ENCODE measurements around the gene AFF1. TPM values are rescaled to one million over a fixed set of nuclear protein-coding genes. Genes with fewer than 3 reads are reported as not detected.
"Not testable (repeated sequence)": the region's sequence is repeated elsewhere in the genome, so short reads cannot be mapped to it uniquely, and the experiment has no call there.

The AFF1 gene
- polyA plus RNA-seq, 10 donors, result 15.5 to 31.3 (median 22.0) TPM

DNA sequence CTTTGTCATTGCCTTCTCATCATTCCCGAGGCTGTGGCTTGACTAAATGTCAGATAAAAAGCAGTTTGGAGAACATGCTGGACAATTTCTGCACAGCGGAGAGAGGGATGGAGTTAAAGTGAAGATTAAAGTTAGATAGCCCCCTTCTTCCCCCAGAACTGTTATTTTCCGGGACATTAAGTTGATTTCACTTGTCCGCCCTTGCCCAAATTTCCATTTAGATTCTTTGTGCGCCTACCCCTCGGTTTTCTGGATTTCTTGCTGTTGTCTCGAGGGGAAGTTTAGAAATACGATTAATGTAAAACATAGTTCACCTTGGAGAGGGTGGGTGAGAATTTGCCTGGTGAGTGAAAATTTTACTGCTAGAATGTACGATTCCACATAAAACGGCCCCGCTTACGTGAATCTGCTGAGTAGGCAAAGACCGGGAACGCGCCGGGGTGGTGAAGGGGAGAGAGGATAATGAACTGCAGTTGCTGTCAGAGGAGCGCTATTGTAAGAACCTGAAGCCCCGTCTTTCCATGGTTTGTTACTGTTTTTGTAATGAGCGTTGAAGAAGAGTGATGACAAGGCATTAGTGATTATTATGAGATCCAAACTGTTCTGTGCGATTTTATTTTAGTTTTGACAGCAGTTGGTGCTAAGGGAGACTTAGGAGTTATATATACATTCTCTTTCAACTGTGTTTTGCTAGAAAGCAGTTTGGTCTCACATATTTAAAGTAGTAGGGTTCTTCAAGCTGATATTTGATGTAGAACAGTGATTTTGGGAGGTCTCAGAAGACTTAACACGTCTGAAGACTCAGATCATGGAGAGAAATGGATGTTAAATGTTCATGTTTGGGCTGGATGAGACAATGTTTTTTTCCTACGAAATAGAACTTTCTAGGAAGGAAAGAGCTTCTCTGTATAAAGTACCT lies 73.0 kb downstream of the AFF1 start:
- DNase-seq, result peak; percentile 53 to 85 (median 63)

DNA sequence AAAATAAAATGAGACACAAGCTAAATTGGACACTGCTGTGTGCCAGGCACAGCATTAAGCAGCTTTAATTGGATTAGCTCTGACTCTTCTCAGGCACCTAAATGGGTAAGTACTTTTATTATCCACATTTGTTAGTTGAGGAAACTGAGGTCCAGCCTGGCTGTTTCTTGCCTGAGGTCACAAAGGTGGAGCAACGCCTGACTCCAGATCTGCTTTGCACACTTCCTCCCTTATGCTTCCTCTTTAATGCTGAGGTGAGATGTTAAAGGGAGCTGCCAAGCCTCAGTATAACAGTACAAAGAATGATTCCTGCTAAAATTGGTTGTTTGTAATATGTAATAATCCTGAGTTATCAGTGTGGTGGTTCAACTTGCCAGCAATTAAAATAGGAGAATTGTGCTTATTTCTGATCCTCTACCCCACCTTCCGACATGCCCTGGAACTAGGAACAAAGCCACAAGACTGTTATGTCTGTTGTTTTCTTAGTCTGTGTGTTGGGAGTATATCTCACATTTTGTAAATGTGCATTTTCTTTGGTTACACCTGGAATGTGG lies 74.4 kb downstream of the AFF1 start:
- DNase-seq, result no peak

- no peak for DNase-seq
Observed at GRCh38 chr4:87010192-87010591, 75.4 kb downstream of the AFF1 start.

DNA sequence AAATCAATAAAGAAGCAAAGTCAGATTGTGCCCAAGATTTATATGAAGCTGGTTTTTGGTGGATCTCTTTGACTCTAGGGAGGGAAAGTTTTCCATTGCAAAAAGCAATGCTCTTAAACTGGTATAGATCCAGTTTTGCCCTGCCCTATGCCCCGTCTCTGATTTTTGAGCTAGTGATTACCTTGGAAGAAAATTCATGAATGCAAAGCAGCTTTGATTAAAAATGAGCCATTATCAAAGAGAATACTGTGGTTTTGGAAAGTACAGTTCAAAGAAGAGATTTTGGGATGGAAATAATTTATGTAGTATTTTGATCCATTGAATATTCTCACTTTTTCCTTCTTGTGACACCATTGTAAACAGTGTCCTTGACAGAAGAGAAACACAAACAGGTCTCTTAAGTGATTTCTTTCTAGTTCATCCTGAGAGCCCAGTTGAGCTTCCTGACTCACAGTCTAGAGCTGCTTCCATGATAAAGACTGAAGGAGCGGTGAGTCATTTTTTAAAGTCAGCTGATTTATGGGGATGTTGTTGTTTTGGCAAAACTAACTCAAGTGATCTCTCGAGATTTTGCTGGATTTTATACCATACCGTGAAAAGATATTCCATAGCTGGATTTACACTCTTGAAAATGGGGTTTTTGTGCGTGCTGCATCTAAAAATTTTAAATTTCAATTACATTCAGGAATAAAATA lies 76.7 kb downstream of the AFF1 start:
- peak in 1 of 3 donors; percentile 37 for DNase-seq

GRCh38 chr4:87012265-87012953 lies 77.6 kb downstream of the AFF1 start:
- no peak for DNase-seq

DNA sequence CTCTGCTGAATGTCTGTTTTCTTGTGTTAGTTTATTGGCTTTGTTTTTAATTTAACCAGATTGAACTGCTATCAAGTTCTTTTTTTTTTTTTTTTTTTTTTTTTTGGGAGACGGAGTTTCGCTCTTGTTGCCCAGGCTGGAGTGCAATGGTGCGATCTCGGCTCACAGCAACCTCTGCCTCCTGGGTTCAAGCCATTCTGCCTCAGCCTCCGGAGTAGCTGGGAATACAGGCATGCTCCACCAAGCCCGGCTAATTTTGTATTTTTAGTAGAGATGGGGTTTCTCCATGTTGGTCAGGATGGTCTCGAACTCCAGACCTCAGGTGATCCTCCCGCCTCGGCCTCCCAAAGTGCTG lies 78.1 kb downstream of the AFF1 start:
- not testable (repeated sequence) for DNase-seq

DNA sequence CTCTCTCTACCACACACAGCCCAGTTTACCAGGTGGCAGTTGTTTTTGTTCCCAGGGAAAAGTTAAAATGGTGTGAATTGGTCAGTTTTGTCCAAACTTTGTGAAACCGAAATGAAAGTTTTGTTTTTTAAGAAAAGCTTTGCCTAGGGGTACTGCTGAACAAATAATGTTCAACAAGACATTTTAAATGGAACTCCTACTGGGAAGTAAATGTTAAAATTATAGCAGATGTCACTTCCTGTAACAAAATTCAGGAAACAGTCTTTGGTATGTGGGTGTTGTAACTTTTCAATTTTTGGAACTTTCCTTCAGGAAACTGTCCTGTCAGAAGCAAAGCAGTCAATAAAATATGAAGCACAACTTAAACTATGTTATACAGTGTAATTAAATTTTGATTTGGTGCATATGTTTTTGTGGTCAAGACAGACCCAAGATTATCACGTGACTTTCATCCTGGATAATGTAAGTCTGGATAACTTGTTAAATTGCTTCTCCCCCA lies 79.5 kb downstream of the AFF1 start:
- DNase-seq, result peak in 2 of 3 donors; percentile 53 to 66

- DNase-seq, result no peak
Observed at GRCh38 chr4:87015416-87015815, 80.6 kb downstream of the AFF1 start.

GRCh38 chr4:87017580-87018342 lies 83.0 kb downstream of the AFF1 start:
- no peak for DNase-seq

DNA sequence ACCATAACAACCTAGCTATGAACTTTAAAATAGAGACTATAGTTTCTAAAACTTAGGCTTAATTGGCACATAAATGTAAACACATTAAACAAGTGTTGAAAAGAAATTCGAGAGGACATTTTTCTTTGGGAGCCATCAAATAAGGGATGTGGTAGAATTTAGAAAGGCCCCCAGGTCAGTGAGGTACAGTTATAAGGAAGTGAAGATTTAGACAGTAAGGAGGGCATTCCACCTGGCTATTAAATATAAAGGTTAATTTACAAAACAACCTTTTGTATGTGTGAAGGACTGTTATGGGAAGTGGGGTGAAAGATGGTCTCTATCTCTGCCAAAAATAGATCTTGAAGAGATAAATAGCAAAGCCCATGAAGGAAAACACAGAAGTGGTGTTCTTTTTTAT lies 83.9 kb downstream of the AFF1 start:
- DNase-seq, result no peak

- no peak for DNase-seq
Observed at GRCh38 chr4:87019246-87019791, 84.5 kb downstream of the AFF1 start.

DNA sequence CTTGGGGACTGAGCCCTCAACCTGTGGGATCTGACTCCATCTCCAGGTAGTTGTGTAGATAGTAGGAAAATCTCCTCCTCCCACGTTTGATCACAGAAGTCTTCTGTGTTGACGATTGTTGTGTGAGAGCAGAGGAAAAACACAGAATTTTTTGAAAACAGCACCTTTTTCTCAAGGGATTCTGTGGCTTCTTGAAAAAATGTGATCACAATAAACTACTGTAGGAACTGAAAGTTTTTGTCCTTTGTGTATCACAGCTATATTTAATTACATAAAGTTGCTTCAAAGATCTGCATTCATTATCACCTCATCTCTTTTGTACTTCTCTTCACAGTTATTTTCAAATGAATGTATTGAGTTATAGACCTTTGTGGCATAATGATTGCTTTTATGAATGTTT lies 85.1 kb downstream of the AFF1 start:
- DNase-seq, result no peak

DNA sequence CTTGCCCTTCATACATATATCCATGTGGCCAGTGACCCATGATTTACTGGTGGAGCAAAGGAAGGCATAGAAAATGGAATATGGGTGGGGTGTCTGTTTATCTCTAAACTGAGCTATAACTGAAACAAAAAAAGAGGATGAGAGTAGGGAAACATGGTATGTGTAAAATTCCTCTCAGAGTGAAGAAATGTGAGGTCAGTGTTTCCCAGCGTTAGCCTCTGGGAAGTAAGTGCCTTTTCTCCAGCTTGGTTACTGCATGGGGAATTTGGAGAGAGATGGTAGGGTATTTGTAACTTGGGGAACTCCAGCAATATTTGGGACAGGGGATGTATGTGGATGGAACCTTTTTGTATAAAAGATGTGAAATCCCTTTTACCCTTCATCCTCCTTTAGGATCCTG lies 89.4 kb downstream of the AFF1 start:
- DNase-seq, result no peak

DNA sequence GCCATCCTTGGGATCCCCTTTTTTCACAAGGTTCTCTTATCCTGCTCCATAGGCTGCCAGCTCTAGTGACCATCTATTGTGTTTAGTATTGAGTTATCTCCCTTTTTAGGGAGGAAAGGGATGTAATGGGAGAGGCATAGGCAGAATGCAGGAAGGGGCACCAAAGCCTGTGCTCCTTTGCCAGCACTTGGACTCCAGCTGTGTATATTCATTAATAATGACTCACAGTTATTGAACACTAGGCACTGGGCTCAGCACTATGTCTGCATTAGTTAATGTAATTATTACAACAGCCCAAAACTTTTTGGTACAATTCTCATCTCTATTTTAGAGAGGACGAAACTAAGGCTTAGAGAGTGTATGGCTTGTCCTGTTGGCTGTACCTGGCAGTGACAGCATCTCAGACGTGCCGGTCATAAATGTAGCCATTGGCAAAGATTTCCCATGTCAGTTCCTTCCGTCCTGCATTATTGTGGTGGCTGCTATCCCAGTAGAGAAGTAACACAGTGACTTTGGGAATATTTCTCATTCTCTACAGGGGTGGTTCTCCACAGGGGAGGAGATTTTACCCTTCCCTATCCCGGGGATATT lies 90.3 kb downstream of the AFF1 start:
- DNase-seq, result no peak

DNA sequence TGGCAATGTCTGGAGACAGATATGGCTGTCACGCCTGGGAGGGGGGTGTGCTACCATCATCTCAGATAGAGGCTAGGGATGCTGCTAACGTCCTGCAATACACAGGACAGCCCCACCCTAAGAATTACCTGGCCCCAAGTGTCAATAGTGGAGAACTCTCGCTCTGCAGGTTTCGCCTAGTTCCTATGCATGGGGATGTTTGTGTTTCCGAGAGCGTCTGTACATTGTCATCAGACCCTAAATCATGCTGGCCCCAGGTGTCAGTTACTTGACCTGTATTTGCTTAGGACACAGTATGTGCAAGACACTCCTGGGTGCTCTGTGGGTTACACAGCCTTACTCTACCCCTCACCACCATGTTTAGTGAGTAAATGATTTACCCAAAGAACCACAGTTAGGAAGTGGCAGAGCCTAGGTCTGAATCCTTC lies 90.8 kb downstream of the AFF1 start:
- DNase-seq, result no peak

DNA sequence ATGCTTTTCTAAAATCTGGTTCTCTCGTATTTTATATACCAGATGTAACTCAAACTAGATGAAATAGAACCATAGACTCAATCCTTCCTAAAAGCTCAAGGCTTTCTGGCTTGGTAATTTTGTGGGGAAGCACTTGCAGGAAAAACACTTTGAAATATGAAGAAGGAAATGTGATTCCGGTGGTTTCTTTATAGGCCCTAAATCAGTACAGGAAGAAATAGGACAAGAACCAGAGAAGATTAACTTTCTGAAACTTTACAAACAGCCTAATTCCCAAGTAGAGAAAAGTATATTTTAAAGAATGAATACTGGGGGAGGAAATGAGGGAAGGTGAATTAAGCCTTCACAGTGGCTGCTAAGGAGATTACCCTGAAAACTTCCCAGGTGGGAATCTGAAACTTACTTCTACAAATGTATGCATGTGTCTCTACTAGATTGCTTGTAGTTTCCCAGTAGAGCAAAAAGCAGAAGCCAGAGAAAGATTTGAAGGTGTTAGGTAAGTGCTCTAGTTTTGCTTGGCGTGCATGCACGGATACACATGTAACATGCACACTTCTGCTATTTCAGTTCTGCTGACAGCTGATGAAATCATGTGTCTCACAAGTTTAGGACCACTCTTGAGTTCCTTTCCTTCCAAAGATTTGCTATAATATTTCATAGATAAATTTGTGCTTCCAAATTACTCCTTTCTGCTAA lies 92.1 kb downstream of the AFF1 start:
- no peak for DNase-seq

- DNase-seq, result peak in 1 of 3 donors; percentile 68
Observed at GRCh38 chr4:87029356-87029755, 94.5 kb downstream of the AFF1 start.

DNA sequence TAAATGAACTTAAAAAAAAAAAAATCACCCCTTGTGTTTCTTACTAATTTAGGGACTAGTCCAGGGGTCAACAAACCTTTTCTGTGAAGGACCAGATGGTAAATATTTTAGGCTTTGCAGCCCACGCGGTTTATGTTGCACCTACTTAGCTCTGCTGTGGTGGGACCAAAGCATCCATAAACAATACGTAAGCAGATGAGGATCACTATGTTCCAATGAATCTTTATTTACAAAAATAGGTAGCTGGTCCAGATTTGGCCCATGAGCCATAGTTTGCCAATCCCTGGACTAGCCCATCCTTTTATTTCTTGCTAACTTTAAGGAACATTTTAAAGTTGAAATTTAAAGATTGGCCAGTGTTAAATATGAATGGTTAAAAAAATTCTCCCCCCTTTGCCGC lies 95.3 kb downstream of the AFF1 start:
- no peak for DNase-seq

- DNase-seq, result peak in 2 of 3 donors; percentile 52 to 82
Observed at GRCh38 chr4:87030755-87031441, 96.1 kb downstream of the AFF1 start.
